HL-60 (cell line): Measurements from ENCODE around the gene FYN.

Experiments used
- DNase-seq, 2 experiments: peaks; one replicate each; pipeline ENCODE4 v3.0.0-alpha.2; 2010 to 2020; ENCODE audit warnings: low read depth in 1 of 2, low spot score in 1 of 2
- H3K27ac ChIP-seq: fragments of 250-450 bp; sonication (Bioruptor Pico); replicated peaks from 2 replicates; pipeline ENCODE4 v1.5.1; 2020; ENCODE audit warnings: mild to moderate bottlenecking, moderate library complexity
- H3K27me3 ChIP-seq: fragments of 250-450 bp; sonication (Bioruptor Pico); 2 replicates; pipeline ENCODE4 v1.5.1; 2021; ENCODE audit warnings: mild to moderate bottlenecking, moderate library complexity; ENCODE audit not compliant: insufficient read depth, poor library complexity, severe bottlenecking
- H3K4me3 ChIP-seq: replicated peaks from 2 replicates; pipeline ENCODE4 v1.5.1; 2011; ENCODE audit warnings: mild to moderate bottlenecking, control low read depth, low read length; ENCODE audit not compliant: insufficient read depth
- CTCF ChIP-seq: IDR thresholded peaks from one replicate; pipeline ENCODE4 v1.5.1; 2011; ENCODE audit warnings: low read length, control low read depth, inconsistent platforms; ENCODE audit not compliant: insufficient read depth
- GABPA ChIP-seq: IDR thresholded peaks from 2 replicates; pipeline ENCODE4 v1.6.1; 2012; ENCODE audit warnings: low read depth
- POLR2AphosphoS5 ChIP-seq: IDR thresholded peaks from 2 replicates; pipeline ENCODE4 v1.6.1; 2012; ENCODE audit warnings: low read depth
- REST ChIP-seq: IDR thresholded peaks from 2 replicates; pipeline ENCODE4 v1.6.1; 2012; ENCODE audit warnings: low read depth; ENCODE audit not compliant: insufficient replicate concordance
- SPI1 ChIP-seq: IDR thresholded peaks from 2 replicates; pipeline ENCODE4 v1.6.1; 2012; ENCODE audit warnings: low read depth, mild to moderate bottlenecking, borderline replicate concordance

The FYN gene

GRCh38 chr6:111663692-111664564, 209.3 kb downstream of the FYN start:
- DNase-seq: no peak
- H3K27ac ChIP-seq: no peak overlapping the region
- no peak for TF ChIP-seq GABPA
- no peak for TF ChIP-seq REST
- no peak for TF ChIP-seq CTCF
- no peak for TF ChIP-seq SPI1
- TF ChIP-seq POLR2AphosphoS5: no peak
- no peak overlapping the region for H3K4me3 ChIP-seq
- H3K27me3 ChIP-seq: no peaks in the 10 kb centered on the region

- Histone ChIP-seq H3K27ac (no peak overlapping the region), H3K4me3 (no peak overlapping the region)
Measured at GRCh38 chr6:111662794-111663593, 210.3 kb downstream of the FYN start.

More at GRCh38 chr6:111662794-111663593, 210.3 kb downstream of the FYN start:
- no peaks in the 10 kb centered on the region for H3K27me3 ChIP-seq
- no peak for DNase-seq
- TF ChIP-seq CTCF: no peak
- TF ChIP-seq SPI1: no peak
- no peak for TF ChIP-seq GABPA
- no peak for TF ChIP-seq REST
- no peak for TF ChIP-seq POLR2AphosphoS5
